ENCODE measurements around the gene ESR1. TPM values are rescaled to one million over a fixed set of nuclear protein-coding genes. Genes with fewer than 3 reads are reported as not detected.

Gene ESR1
- total and polyA plus RNA-seq, 9 donors = 6.6 to 44.5 (median 18.5) TPM

- Histone ChIP-seq H3K27ac (no peak overlapping the region), H3K9me3 (no peaks in the 10 kb centered on the region), H3K27me3 (no peaks in the 10 kb centered on the region), H3K4me1 (ENCODE audit: insufficient read depth) (no peaks in the 10 kb centered on the region), H3K4me3 (no peak overlapping the region), H3K36me3 (no peaks in the 10 kb centered on the region)
- TF ChIP-seq EP300 (IDR thresholded peaks at IDR 0.05) = no peak
- TF ChIP-seq CTCF (IDR thresholded peaks at IDR 0.05) = no peak
- no peak for TF ChIP-seq POLR2A (IDR thresholded peaks at IDR 0.05)
- intact Hi-C loops (cut with DNase I) = no loop called here
- 90 to 93% (median 92%) methylated on average over 3 of the region's 3 CpGs for WGBS, 3 donors
- DNase-seq = no peak
Measured at GRCh38 chr6:151773382-151773781, 34.1 kb upstream of the ESR1 start.

GRCh38 chr6:151782560-151782959 is 24.9 kb upstream of the ESR1 start:
- H3K9me3 ChIP-seq = no peaks in the 10 kb centered on the region
- DNase-seq = no peak
- no peaks in the 10 kb centered on the region for H3K27me3 ChIP-seq
- H3K4me3 ChIP-seq = no peak overlapping the region
- no peak overlapping the region for H3K27ac ChIP-seq
- H3K4me1 ChIP-seq (ENCODE audit: insufficient read depth) = no peaks in the 10 kb centered on the region
- intact Hi-C loops (cut with DNase I) = no loop called here
- H3K36me3 ChIP-seq = no peaks in the 10 kb centered on the region
- no peak for TF ChIP-seq CTCF (IDR thresholded peaks at IDR 0.05)
- WGBS, 3 donors = 71 to 76% (median 76%) methylated on average over 2 of the region's 2 CpGs

- 86 to 95% (median 88%) methylated on average over 2 of the region's 2 CpGs for WGBS, 3 donors
- DNase-seq = no peak
- intact Hi-C loops (cut with DNase I) = no loop called here
- H3K4me1 ChIP-seq (ENCODE audit: insufficient read depth) = no peaks in the 10 kb centered on the region
- H3K4me3 ChIP-seq = no peak overlapping the region
- H3K36me3 ChIP-seq = no peaks in the 10 kb centered on the region
- no peak overlapping the region for H3K27ac ChIP-seq
- H3K9me3 ChIP-seq = no peaks in the 10 kb centered on the region
- no peak for TF ChIP-seq POLR2A (IDR thresholded peaks at IDR 0.05)
- TF ChIP-seq EP300 (IDR thresholded peaks at IDR 0.05) = no peak
- TF ChIP-seq CTCF (IDR thresholded peaks at IDR 0.05) = no peak
- H3K27me3 ChIP-seq = no peaks in the 10 kb centered on the region
Measured at GRCh38 chr6:151783692-151784091, 23.8 kb upstream of the ESR1 start.

- H3K4me3 ChIP-seq = no peak overlapping the region
- no peak for DNase-seq
- no peaks in the 10 kb centered on the region for H3K9me3 ChIP-seq
- H3K36me3 ChIP-seq = no peaks in the 10 kb centered on the region
- H3K4me1 ChIP-seq (ENCODE audit: insufficient read depth) = no peaks in the 10 kb centered on the region
- no peak overlapping the region for H3K27ac ChIP-seq
- TF ChIP-seq CTCF (IDR thresholded peaks at IDR 0.05) (no peak), POLR2A (IDR thresholded peaks at IDR 0.05) (no peak), EP300 (IDR thresholded peaks at IDR 0.05) (no peak)
- no peaks in the 10 kb centered on the region for H3K27me3 ChIP-seq
- intact Hi-C loops (cut with DNase I) = no loop called here
Measured at GRCh38 chr6:151784441-151785214, 22.9 kb upstream of the ESR1 start.
